8988T (cell line): Measurements from ENCODE around the gene CDH9.

Experiments
- DNase-seq: peaks from one replicate; pipeline ENCODE4 v3.0.0; 2011

CDH9 gene, protein sequence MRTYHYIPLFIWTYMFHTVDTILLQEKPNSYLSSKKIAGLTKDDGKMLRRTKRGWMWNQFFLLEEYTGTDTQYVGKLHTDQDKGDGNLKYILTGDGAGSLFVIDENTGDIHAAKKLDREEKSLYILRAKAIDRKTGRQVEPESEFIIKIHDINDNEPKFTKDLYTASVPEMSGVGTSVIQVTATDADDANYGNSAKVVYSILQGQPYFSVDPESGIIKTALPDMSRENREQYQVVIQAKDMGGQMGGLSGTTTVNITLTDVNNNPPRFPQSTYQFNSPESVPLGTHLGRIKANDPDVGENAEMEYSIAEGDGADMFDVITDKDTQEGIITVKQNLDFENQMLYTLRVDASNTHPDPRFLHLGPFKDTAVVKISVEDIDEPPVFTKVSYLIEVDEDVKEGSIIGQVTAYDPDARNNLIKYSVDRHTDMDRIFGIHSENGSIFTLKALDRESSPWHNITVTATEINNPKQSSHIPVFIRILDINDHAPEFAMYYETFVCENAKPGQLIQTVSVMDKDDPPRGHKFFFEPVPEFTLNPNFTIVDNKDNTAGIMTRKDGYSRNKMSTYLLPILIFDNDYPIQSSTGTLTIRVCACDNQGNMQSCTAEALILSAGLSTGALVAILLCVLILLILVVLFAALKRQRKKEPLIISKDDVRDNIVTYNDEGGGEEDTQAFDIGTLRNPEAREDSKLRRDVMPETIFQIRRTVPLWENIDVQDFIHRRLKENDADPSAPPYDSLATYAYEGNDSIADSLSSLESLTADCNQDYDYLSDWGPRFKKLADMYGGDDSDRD

DNA sequence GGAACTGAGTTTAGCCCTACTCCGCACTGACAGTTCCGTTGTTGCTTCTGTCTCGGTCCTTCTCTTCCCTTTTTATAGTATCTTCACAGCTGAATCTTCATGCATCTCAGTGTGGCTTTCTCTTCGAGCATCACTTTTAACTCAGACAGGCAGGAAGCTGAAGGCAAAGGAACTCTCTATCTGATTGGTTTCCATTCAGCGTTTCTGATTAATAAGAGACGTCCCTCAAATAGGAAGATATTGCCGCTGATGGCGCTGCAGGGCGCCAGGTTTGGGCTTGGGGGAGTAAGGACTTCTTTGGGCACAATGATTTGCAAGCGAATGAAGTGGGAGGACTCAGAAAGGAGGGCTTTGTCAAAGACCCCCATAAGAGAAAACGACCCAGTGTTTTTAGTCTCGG is at the start of gene CDH9:
Gene CDH9 (minus strand): TSS at position 111 of the 400 bp plus-strand sequence. CDS start 50,253 bp downstream, outside the sequence.
- DNase-seq = no peak

DNA sequence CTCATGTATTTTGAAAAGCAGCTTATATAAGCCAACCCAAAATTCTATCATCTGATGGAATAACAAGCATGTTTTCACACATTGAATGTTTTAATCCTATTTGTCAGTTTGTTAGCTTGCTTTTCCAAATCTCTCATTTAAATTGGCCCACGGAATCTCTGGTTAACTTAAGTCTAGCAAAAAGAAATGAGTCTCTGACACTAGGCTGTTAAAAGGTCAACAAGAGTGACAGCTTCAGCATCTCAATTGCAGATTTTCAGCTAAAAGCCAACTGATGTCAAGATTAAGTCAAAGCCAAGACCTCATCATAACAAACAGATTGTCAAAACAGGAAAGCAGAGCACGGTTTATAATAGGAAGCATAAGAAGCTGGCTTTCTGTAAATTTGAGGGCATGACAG is 49.4 kb upstream of the CDH9 start:
- DNase-seq = no peak

DNA sequence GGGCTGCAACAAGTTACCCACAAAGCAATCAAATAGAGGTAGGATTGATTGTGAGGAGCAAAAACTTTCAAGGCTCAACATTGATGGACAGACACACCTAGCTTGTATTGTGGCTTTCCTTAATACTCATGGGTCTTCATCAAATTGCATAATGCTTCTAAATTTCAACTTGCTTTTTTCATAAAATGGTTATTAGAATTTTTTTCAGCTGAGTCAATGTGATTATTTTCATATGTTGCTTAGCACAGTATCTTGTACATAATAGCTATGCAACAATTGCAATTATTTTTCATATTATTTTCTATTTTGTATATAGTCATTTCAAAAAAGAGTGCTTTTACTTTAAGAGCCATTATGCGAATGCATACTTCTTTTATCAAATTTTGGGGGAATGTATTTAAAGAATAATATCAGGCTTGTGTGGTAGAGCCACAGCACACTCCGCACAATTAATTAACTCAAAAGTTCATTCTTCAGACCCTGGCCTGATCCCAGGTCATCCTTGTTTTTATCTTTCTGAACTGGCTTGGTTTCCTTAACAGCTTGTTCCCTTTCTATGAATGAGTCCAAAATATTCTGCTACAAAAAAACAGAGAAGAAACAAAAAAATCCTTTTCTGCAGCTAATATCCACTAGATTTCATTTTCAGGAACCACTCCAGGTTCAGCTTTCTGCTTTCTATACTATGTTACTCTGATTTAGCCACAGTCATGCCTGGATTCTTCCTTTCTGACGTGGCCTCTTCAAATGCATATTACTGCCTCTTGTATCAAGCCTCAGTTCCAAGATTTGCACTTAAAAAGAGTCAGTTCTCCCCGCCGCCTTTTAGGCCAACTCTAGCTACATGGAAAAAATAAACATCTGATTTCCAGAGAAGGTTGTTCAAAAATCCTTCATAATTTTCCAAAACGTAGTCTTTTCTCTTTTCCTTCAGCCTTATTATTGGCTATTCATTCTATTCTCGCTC is 45.3 kb upstream of the CDH9 start:
- DNase-seq = no peak

DNA sequence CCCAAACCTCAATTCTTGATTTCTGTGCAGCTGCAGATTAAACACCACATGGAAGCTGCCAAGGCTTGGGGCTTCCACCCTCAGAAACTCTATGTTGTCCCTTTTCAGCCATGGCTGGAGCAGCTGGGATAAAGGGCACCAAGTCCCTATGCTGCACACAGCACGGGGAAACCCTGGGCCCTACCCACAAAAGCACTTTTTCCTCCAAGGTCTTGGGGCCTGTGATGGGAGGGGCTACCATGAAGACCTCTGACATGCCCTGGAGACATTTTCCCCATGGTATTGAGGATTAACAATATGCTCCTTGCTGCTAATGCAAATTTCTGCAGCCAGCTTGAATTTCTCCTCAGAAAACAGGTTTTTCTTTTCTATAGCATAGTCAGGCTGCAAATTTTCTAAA is 41.8 kb upstream of the CDH9 start:
- DNase-seq = no peak

DNA sequence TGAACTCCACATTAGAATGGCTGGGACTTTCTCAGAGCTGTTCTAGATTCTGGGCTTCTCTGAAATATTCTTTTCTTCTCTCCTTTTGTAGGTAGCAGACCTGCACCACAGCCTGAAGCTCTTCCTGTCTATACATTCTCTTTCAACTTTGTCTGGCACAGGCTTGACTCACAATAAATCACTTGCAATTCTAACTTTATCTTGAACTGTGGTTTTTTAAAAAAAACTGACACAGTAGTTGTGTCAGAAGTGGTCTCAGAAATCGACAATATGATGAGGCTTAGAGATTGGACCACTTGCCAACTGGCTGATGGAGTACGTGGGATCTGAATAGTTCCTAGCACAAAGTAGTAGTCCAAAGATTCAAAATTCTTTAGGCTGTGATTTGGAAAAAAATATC is 24.1 kb upstream of the CDH9 start:
- DNase-seq = no peak

DNA sequence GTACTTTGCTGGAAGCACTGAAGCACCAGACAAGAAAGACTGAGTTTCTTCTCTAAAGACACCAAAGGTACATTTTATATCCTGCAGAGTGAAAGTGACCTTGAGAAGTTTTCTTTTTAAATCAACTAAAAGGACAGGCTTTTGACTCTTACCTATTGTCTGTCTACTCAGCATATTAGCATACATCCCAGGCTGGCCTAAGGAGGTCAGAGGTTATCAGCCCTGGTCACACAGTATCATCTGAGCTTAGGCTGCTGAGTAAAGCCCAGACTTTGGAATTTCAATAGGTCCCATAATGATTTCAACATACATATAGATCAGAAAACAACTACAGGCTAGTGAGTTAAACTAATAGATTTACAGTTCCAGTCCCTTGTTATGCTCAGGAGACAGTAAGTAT is 10.1 kb upstream of the CDH9 start:
- DNase-seq = no peak

DNA sequence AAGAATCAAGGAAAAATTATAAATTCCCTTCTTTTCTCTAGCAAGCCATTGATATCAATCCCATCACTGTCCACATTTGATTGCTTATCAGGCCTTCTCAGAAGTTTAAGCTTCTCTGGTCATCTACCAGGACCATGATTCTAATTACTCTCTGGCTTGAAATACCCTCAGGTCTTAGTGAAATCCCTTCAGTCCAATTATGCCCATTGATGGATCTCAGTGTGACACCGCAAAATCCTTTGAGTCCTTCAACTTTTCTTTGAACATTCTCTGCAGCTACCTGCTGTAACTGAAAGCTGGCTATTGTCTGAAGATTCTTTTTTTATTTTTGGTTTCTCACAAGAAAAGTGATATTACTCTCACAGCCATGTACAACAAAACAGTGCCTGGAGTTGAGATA is 3.0 kb upstream of the CDH9 start:
- DNase-seq = no peak

DNA sequence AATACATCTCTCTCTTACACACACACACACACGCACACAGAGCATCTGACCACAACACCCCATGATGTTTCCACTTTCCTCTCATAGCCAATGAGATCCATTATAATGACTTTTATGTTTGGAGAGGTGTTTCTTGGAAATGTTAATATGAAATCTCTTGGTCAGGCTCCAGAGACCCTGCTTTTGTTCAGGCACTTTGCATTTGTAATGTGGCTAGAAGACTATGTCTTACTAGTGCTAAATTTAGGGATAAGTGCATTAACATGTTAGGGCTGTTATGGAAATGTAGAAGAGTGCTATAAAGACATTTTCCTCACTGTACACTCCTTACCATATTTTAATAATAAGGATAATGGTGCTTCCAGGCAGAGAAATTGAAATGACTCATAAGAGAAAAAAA is 3.8 kb downstream of the CDH9 start:
- DNase-seq = no peak

DNA sequence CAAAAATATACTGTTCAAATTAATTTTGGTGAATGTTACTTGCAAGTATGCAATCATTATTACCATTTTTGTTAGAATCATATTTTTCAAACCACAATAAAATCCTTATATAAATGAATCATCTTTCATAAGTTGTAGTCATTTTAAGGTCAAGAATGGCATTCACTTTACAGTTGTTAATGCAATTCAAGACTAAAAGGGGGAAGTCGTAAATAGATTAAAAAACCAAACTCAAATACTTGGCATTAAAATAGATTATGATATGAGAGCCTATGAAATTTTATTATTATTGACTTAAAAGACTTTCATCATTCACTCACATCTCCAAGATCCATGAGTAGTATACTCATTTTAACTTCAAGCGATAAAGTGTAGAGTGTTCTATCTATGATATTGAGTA is 11.6 kb downstream of the CDH9 start:
- no peak for DNase-seq

DNA sequence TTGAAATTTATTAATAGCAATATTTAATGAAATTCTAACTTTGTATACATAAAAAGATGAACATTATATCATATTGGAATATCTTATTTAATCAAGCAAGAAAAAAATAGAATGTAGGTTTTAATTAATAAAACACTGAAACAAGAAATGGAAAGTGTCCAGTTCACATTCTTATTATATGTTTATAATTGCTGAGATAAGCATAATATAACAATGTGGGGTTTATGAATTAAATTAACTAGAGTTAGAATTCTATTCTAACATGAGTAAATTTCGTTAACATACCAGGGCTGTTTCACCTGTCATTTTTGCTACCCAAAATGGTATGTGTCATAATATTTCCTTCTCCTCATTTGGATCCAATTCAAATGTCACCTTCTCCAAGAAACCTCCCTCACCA is 12.3 kb downstream of the CDH9 start:
- no peak for DNase-seq

DNA sequence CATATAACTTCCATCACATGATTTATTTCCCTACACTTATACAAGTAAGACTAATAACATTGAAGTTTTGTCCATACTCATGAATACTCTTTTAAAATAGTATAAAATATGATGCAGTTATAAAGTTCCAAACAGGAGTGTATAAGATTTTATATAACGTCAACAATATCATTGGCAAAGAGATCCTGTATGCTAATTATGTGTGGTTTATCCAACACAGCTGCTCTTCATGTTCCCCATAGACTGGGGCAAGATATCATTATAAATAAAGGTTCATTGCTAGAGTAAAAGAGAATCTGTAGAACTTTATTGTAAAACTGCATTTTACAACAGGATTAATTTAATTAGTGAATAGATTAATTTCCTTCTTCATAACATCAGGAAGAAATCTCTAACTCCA is 16.9 kb downstream of the CDH9 start:
- no peak for DNase-seq

DNA sequence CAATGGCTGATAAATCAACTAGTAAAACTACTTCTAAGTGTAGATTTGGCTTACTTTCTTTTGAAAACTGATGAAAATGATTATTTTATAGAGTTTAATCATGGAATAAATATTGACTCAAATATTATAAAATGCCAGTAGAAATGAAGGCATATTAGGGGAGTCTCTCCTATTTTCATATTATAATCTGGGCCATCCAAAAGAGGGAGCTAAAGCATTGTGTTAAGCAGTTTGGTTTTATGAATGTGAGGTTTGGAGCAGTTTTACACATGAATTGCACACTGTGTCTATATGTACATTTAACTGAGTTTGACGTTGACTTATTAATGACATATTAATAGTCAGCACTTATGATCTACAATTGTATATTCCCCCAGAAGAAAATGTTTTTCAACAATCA is 17.4 kb downstream of the CDH9 start:
- DNase-seq = no peak

DNA sequence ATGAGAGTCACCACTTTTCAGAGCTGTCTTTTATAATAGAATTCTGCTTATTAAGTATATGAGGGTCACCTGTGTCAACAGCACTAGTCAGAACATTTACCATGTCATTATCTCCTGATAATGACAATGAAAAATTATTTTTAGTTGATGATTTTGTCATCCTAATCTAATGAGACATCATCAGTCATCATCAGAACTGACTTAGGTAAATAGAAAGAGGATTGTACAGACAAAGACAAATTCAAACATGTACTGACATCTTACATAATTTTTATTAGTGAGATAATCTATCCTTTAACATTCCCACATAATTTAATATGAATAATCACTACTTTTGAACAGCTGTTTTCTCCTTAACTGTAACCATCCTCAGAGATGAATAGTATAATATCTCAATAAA is 22.6 kb downstream of the CDH9 start:
- DNase-seq = no peak

DNA sequence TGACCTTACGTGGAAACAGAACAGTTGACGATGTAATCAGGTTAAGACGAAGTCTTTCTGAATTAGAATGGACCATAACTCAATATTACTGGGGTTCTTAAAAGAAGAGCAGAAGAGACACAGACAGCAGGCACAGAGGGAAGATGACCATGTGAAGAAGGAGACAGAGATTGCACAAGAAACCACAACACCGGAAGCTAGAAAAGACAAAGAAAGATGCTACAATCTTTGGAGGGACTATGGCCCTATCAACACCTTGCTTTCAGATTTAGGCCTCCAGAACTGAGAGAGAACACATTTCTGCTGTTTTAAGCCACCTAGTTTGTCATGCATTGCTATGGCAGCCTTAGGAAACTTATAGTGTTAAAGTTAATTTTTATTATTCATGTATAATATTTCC is 27.1 kb downstream of the CDH9 start:
- no peak for DNase-seq

DNA sequence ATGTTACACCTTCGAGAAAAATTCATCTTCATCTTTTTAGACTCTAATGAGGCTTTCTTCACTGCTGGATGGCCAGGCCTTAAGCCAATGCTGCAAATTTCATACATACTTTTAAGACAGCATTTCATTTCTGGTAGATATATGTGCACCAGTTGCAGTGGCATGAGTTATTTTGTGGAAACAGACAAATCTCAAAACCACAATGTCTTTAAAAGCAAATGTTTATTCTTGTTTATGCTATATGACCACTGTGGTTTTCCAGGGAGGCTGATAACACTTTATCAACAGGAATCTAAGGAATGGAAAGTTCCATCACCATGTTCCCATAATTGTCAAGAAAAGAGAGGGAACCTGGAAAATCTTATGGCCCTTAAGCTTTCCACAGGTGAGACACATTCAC is 27.7 kb downstream of the CDH9 start:
- no peak for DNase-seq

DNA sequence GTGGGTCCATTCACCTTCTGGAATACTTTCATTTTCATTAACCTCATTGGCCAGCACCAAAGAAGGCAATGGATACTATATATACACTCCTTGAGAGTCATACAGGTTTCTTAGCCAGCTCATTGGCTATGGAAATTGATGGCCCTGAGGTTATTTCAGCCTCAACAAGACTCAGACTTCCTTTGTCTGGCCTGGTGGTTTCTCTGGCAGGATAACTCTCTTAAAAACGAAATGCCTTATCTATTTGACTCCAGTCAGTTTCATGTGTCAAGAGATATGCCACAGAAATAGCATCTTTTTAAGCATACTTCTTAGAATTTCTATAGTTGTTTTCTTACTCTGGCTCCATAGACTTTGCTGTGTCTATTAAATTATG is 28.9 kb downstream of the CDH9 start:
- DNase-seq = no peak

DNA sequence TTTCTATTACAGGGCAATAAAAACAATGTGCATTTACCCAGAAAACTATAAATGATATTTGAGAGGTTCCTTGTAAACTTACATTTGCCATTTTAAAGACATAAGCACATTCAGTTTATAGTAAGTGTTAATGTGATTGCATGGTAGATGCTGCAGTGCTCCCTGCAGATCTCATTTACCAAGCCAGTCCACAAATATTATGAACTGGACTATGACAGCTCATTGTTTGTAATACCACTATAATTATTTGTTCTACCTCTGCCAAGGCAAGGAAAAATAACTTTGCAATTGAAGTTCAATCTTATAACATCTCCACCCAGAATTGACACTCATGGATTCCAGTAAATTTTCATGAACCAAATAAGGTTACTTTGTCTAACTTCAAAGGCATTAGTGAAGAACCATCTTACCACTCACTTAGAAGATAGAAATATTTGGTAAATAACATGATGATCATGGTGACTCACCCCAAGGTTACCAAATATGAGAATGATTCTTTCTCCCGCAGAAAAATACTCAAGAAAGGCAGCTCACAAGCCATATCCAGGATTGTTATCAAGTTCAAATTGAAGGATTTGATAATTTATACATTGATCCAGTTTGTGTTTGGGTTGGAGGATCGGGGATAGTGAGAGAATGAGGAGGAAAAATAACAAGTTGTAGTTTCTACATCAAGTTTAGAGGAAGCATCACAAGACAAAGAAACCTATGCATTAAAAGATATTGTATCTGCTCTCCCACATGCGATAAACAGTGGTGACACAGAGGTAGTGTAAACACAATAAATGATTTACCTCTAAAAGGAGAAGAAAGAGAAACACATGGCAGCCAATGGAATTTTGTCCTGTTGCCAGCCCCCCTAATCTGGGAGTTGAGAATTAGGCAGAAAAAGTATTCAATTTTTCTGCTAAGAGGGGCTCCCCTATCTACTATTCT is 29.5 kb downstream of the CDH9 start:
- DNase-seq = no peak

DNA sequence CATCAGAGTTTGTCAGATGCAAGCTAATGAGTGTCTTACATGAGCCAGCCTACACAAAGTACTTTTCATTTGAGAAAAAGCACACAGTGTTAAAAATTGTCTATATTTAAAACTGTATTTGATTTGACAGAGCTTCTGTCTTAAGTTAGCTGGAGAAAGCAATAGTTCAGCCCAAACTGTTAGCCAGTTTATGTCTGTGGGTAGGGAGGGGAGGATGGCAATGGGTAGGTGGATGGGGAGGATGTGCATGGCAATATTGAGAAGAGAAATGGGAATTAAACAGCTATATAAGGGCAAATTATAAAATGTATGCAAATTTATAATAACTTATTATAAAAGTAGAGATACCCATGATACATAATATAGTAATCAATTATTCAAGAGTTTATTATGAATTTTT is 31.3 kb downstream of the CDH9 start:
- DNase-seq = no peak

DNA sequence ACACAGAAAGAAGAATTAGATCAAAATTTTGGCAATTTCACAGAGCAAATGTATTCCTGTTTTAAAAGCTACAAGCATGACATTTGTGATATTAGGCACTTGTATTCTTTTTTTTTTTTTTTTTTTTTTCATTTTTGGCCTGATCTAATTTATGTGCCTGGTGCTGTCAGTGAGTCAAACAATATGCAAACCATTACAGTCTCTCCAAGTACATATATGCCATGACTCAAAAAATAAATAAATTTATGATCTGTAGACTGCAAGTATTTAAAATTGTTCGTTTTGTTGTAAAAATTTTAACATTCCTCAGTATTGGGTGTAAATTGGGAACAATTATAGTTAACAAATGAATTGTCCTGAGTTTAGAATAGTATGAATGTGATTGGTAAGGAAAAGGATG is 51.4 kb downstream of the CDH9 start:
- DNase-seq = no peak

DNA sequence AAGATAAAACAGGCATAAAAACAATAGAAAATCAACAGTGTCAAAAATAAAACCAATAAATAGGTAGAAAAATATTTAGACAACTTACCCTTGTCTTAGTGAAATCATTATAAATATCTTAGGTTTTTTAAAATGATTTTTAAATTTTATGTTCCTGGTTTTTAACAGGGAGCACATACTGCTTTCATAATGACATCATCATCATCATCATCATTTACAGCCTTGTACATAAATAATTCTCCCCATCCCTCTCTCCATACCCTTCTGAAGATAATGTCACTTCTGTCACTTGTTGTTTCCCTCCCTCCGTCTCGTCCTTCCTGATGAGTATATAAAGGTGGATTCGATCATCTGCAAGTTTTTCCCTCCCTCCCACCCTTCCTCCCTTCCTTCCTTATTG is 56.6 kb downstream of the CDH9 start:
- DNase-seq = no peak

DNA sequence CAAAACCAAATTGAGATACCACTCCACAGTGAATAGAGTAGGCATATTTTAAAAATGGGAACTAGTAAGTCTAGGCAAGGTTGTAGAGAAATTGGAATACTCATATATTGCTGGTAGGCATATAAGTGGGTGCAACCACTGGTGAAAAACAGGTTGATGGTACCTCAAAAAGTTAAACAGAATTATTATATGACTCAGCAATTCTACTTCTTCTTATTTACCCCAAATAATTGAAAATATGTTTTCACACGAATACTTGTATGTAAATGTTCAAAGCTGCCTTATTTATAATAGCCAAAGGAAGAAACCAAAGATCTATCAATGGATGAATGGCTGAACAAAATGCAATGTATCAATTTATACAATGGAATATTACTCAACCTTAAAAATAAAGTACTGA is 79.1 kb downstream of the CDH9 start:
- DNase-seq = no peak

DNA sequence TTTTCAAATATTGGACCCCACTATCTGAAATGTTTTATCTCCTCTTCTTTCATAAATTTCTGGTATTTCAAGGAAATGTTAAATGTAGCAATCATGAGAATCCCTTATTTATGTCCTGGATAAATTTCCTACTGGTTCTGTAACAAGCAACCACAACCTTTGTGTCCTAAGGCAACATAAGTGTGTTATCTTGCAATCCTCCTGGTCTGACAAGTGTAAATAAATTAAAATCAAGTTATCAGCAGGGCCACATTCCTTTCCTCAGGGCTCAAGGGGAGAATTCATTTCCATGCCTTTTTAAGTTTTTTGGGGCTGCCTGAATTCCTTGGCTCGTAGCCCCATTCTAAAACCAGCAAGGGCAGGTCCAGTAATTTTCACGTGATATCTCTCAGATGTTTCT is 83.2 kb downstream of the CDH9 start:
- DNase-seq = no peak
